Neural progenitor cell (in vitro differentiated cells): ENCODE measurements around the gene MAMSTR. TPM values are rescaled to one million over a fixed set of nuclear protein-coding genes. Genes with fewer than 3 reads are reported as not detected.

Experiments
- DNase-seq: peaks from one replicate; pipeline ENCODE4 v3.0.0-alpha.2; 2016; ENCODE audit warnings: low spot score
- H2AFZ ChIP-seq: fragments of 200-600 bp; sonication (generic); replicated peaks from 2 replicates; pipeline ENCODE4 v1.6.1; 2016; ENCODE audit warnings: antibody characterized with exemption
- H3F3A ChIP-seq: fragments of 200-600 bp; sonication (generic); 2 replicates; pipeline ENCODE4 v1.6.1; 2016; ENCODE audit warnings: antibody characterized with exemption, low read depth
- H3K27ac ChIP-seq: fragments of 200-600 bp; sonication (generic); 2 replicates; pipeline ENCODE4 v1.5.1; 2016; ENCODE audit warnings: mild to moderate bottlenecking
- H3K27me3 ChIP-seq: fragments of 200-600 bp; sonication (generic); 2 replicates; pipeline ENCODE4 v1.6.1; 2016; ENCODE audit warnings: mild to moderate bottlenecking, moderate library complexity
- H3K36me3 ChIP-seq: fragments of 200-600 bp; sonication (generic); 2 replicates; pipeline ENCODE4 v1.5.1; 2016
- H3K4me1 ChIP-seq: fragments of 200-600 bp; sonication (generic); 2 replicates; pipeline ENCODE4 v1.6.1; 2016; ENCODE audit warnings: mixed run types
- H3K4me2 ChIP-seq: fragments of 200-600 bp; sonication (generic); 2 replicates; pipeline ENCODE4 v1.6.1; 2016
- H3K4me3 ChIP-seq: fragments of 200-600 bp; sonication (generic); 2 replicates; pipeline ENCODE4 v1.5.1; 2016
- H3K79me2 ChIP-seq: fragments of 200-600 bp; sonication (generic); 2 replicates; pipeline ENCODE4 v1.6.1; 2016; ENCODE audit warnings: low read depth
- H3K9ac ChIP-seq: fragments of 200-600 bp; sonication (generic); 2 replicates; pipeline ENCODE4 v1.6.1; 2016
- H3K9me3 ChIP-seq: fragments of 200-600 bp; sonication (generic); 2 replicates; pipeline ENCODE4 v1.5.1; 2016; ENCODE audit warnings: low read depth
- H4K20me1 ChIP-seq: fragments of 200-600 bp; sonication (generic); 2 replicates; pipeline ENCODE4 v1.6.1; 2016; ENCODE audit warnings: low read depth
- H3K27ac Mint-ChIP-seq: 3 replicates; pipeline ENCODE4 v1.8.0; 2021; ENCODE audit warnings: mixed read lengths
- H3K27me3 Mint-ChIP-seq: 2 replicates; pipeline ENCODE4 v1.8.0; 2022; ENCODE audit warnings: low read depth, mild to moderate bottlenecking, inconsistent platforms, moderate library complexity, mixed read lengths; ENCODE audit not compliant: insufficient read depth
- H3K36me3 Mint-ChIP-seq: 3 replicates; pipeline ENCODE4 v1.8.0; 2021; ENCODE audit warnings: mixed read lengths
- H3K4me1 Mint-ChIP-seq: 3 replicates; pipeline ENCODE4 v1.8.0; 2021; ENCODE audit warnings: mixed read lengths
- H3K4me3 Mint-ChIP-seq: 3 replicates; pipeline ENCODE4 v1.8.0; 2021; ENCODE audit warnings: mild to moderate bottlenecking, moderate library complexity, mixed read lengths
- H3K9me3 Mint-ChIP-seq: 3 replicates; pipeline ENCODE4 v1.8.0; 2020; ENCODE audit warnings: mixed read lengths
- CTCF ChIP-seq: fragments of 200-600 bp; sonication (generic); IDR thresholded peaks from 2 replicates; pipeline ENCODE4 v1.5.1; 2017; ENCODE audit warnings: antibody characterized with exemption, mild to moderate bottlenecking
- EZH2 ChIP-seq: fragments of 200-600 bp; sonication (generic); IDR thresholded peaks from 2 replicates; pipeline ENCODE4 v1.6.1; 2017; ENCODE audit warnings: antibody characterized with exemption, mild to moderate bottlenecking, moderate library complexity
- EZH2phosphoT487 ChIP-seq: fragments of 200-600 bp; sonication (generic); IDR thresholded peaks from 2 replicates; pipeline ENCODE4 v1.6.1; 2017; ENCODE audit warnings: antibody characterized with exemption
- total RNA-seq: library from RNA; depleted of rRNA; stranded (reverse); fragments of >200 nt; gene quantifications from 2 replicates; pipeline ENCODE4 v1.2.3, GENCODE V29; 2015; ENCODE audit warnings: low replicate concordance

MAMSTR gene
- total RNA-seq, 1 donor from 2014 or later: 1.2 TPM

GRCh38 chr19:48664476-48664875 lies 55.0 kb downstream of the MAMSTR start:
- TF ChIP-seq EZH2 (no peak), EZH2phosphoT487 (no peak), CTCF (no peak)

GRCh38 chr19:48663667-48664066 lies 55.9 kb downstream of the MAMSTR start:
- no peaks in the 10 kb centered on the region for H3K9me3 ChIP-seq
- Mint-ChIP-seq H3K27ac (no peak overlapping the region), H3K9me3 (peaks cover 2% of the 10 kb centered on the region), H3K4me1 (peaks cover 7% of the 10 kb centered on the region), H3K4me3 (no peak overlapping the region), H3K36me3 (no peaks in the 10 kb centered on the region), H3K27me3 (peaks cover 4% of the 10 kb centered on the region)
- H3K27me3 ChIP-seq: no peaks in the 10 kb centered on the region
- no peaks in the 10 kb centered on the region for H4K20me1 ChIP-seq
- no peak overlapping the region for H3K4me3 ChIP-seq
- no peak overlapping the region for H3K27ac ChIP-seq
- H3K4me2 ChIP-seq: no peak overlapping the region
- no peaks in the 10 kb centered on the region for H3K79me2 ChIP-seq
- peaks cover 2% of the 10 kb centered on the region for H3K4me1 ChIP-seq
- TF ChIP-seq CTCF (no peak), EZH2 (no peak), EZH2phosphoT487 (no peak)
- H2AFZ ChIP-seq: peak overlapping the region; percentile 7
- no peak for DNase-seq
- H3F3A ChIP-seq: peaks cover 6% of the 10 kb centered on the region
- H3K36me3 ChIP-seq: no peaks in the 10 kb centered on the region
- no peak overlapping the region for H3K9ac ChIP-seq

More at GRCh38 chr19:48664476-48664875, 55.0 kb downstream of the MAMSTR start:
- Histone ChIP-seq H3K27ac (no peak overlapping the region), H3K9ac (no peak overlapping the region), H3K79me2 (no peaks in the 10 kb centered on the region), H2AFZ (no peak overlapping the region), H3K4me2 (no peak overlapping the region), H3K36me3 (no peaks in the 10 kb centered on the region), H3K4me3 (no peak overlapping the region), H3K4me1 (peaks cover 2% of the 10 kb centered on the region), H3K9me3 (no peaks in the 10 kb centered on the region), H4K20me1 (no peaks in the 10 kb centered on the region), H3F3A (peaks cover 6% of the 10 kb centered on the region), H3K27me3 (no peaks in the 10 kb centered on the region)
- Mint-ChIP-seq H3K4me3 (no peak overlapping the region), H3K4me1 (peaks cover 7% of the 10 kb centered on the region), H3K36me3 (no peaks in the 10 kb centered on the region), H3K27ac (no peak overlapping the region), H3K27me3 (peaks cover 7% of the 10 kb centered on the region), H3K9me3 (peaks cover 3% of the 10 kb centered on the region)
- DNase-seq: no peak

Other genes with a start within 250 kb of the MAMSTR start
- 0.02 and 3.5 TPM in 2 replicates for gene LMTK3, start 207.9 kb downstream of the MAMSTR start, total RNA-seq
- gene SULT2B1, start 167.6 kb downstream of the MAMSTR start, total RNA-seq: 1.6 TPM in 1 of 2 replicates, not detected in the other
- gene SPACA4, start 113.0 kb downstream of the MAMSTR start, total RNA-seq: not detected in 2 replicates
- gene FAM83E, start 104.6 kb downstream of the MAMSTR start, total RNA-seq: 0.06 and 2.6 TPM in 2 replicates
- 1,962 and 2,391 TPM in 2 replicates for gene RPL18, start 100.5 kb downstream of the MAMSTR start, total RNA-seq
- 7.2 and 46.1 TPM in 2 replicates for gene SPHK2, start 100.2 kb downstream of the MAMSTR start, total RNA-seq
- gene DBP, start 82.3 kb downstream of the MAMSTR start, total RNA-seq: 7.4 and 10.3 TPM in 2 replicates
- 12.6 and 49.8 TPM in 2 replicates for gene CA11, start 73.5 kb downstream of the MAMSTR start, total RNA-seq
- 0.87 TPM in 1 of 2 replicates, not detected in the other for gene NTN5, start 46.7 kb downstream of the MAMSTR start, total RNA-seq
- gene FUT2, start 23.8 kb downstream of the MAMSTR start, total RNA-seq: 0.09 and 1.7 TPM in 2 replicates
- gene RASIP1, start 20.9 kb upstream of the MAMSTR start, total RNA-seq: 0.86 and 3.2 TPM in 2 replicates
- 0.19 and 0.40 TPM in 2 replicates for gene IZUMO1, start 27.2 kb upstream of the MAMSTR start, total RNA-seq
- gene FUT1, start 32.9 kb upstream of the MAMSTR start, total RNA-seq: 2.9 and 5.1 TPM in 2 replicates
- not detected in 2 replicates for gene FGF21, start 35.8 kb upstream of the MAMSTR start, total RNA-seq
- 33.5 and 63.2 TPM in 2 replicates for gene BCAT2, start 91.3 kb upstream of the MAMSTR start, total RNA-seq
- 11.2 and 27.6 TPM in 2 replicates for gene HSD17B14, start 116.8 kb upstream of the MAMSTR start, total RNA-seq
- gene PLEKHA4, start 148.9 kb upstream of the MAMSTR start, total RNA-seq: 6.2 and 6.3 TPM in 2 replicates
- gene PPP1R15A, start 152.7 kb upstream of the MAMSTR start, total RNA-seq: 10.6 and 19.1 TPM in 2 replicates
- 0.26 and 0.40 TPM in 2 replicates for gene TULP2, start 179.0 kb upstream of the MAMSTR start, total RNA-seq
- 73.5 and 158 TPM in 2 replicates for gene NUCB1, start 180.6 kb upstream of the MAMSTR start, total RNA-seq
- 1.6 TPM in 1 of 2 replicates, not detected in the other for gene DHDH, start 214.0 kb upstream of the MAMSTR start, total RNA-seq
- 35.8 and 79.2 TPM in 2 replicates for gene BAX, start 235.2 kb upstream of the MAMSTR start, total RNA-seq
- gene FTL, start 245.6 kb upstream of the MAMSTR start, total RNA-seq: 989 and 1,798 TPM in 2 replicates